ENCODE measurements around the gene DZIP1.

DZIP1 gene

GRCh38 chr13:95636853-95637252 lies 7.7 kb downstream of the DZIP1 start:
- Histone ChIP-seq H3K36me3 (ENCODE audit: insufficient read depth, low read length) (peaks cover 53% of the 10 kb centered on the region), H2AFZ (ENCODE audit: low read depth, low read length) (no peak overlapping the region), H3K4me3 (ENCODE audit: low read length) (no peak overlapping the region), H3K27me3 (ENCODE audit: insufficient read depth, low read length) (no peaks in the 10 kb centered on the region), H3K4me1 (ENCODE audit: insufficient read depth, low read length) (peaks cover 8% of the 10 kb centered on the region), H3K9me3 (ENCODE audit: low read length) (peaks cover 9% of the 10 kb centered on the region)

GRCh38 chr13:95630593-95630992 lies 13.9 kb downstream of the DZIP1 start:
- Histone ChIP-seq H3K4me3 (ENCODE audit: low read length) (no peak overlapping the region), H3K4me1 (ENCODE audit: insufficient read depth, low read length) (peaks cover 8% of the 10 kb centered on the region), H2AFZ (ENCODE audit: low read depth, low read length) (no peak overlapping the region), H3K36me3 (ENCODE audit: insufficient read depth, low read length) (peaks cover 75% of the 10 kb centered on the region), H3K27me3 (ENCODE audit: insufficient read depth, low read length) (no peaks in the 10 kb centered on the region), H3K9me3 (ENCODE audit: low read length) (peaks cover 2% of the 10 kb centered on the region)

GRCh38 chr13:95629071-95629470 lies 15.4 kb downstream of the DZIP1 start:
- Histone ChIP-seq H3K4me1 (ENCODE audit: insufficient read depth, low read length) (peaks cover 8% of the 10 kb centered on the region), H2AFZ (ENCODE audit: low read depth, low read length) (no peak overlapping the region), H3K4me3 (ENCODE audit: low read length) (no peak overlapping the region), H3K27me3 (ENCODE audit: insufficient read depth, low read length) (no peaks in the 10 kb centered on the region), H3K36me3 (ENCODE audit: insufficient read depth, low read length) (peaks cover 72% of the 10 kb centered on the region), H3K9me3 (ENCODE audit: low read length) (peaks cover 2% of the 10 kb centered on the region)

DNA sequence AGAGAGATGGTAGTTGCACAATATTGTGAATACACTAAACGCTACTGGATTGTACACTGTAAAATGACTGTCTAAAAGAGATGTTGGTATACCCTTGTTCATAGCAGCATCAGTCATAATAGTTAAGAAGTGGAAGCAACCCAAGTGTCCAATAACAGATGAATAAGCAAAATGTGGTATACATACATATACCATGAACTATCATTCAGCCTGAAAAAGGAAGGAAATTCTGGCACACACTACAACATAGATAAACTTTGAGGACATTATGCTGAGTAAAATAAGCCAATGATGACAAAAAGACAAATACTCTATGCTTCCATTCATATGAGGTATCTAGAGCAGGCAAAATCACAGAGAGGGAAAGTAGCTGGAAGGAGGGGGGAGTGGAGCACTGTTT lies 16.0 kb downstream of the DZIP1 start:
- Histone ChIP-seq H3K36me3 (ENCODE audit: insufficient read depth, low read length) (peaks cover 69% of the 10 kb centered on the region), H3K4me1 (ENCODE audit: insufficient read depth, low read length) (peaks cover 8% of the 10 kb centered on the region), H2AFZ (ENCODE audit: low read depth, low read length) (no peak overlapping the region), H3K4me3 (ENCODE audit: low read length) (no peak overlapping the region), H3K27me3 (ENCODE audit: insufficient read depth, low read length) (no peaks in the 10 kb centered on the region), H3K9me3 (ENCODE audit: low read length) (peaks cover 2% of the 10 kb centered on the region)

DNA sequence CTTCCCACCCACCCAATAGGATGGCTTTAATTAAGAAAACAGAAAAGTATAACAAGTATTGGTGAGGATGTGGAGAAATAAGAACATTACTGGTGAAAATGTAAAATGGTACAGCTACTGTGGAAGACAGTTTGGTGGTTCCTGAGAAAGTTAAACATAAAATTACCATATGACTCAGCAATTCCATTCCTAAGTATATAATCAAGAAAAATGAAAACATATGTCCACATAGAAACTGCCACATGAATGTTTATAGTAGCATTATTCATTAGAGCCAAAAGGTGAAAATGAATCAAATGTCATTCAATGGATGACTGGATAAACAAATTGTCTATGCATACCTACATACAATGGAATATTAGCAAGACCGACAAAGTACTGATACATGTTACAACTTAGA lies 16.9 kb downstream of the DZIP1 start:
- Histone ChIP-seq H3K27me3 (ENCODE audit: insufficient read depth, low read length) (no peaks in the 10 kb centered on the region), H3K9me3 (ENCODE audit: low read length) (peaks cover 2% of the 10 kb centered on the region), H3K36me3 (ENCODE audit: insufficient read depth, low read length) (peaks cover 71% of the 10 kb centered on the region), H3K4me3 (ENCODE audit: low read length) (no peak overlapping the region), H3K4me1 (ENCODE audit: insufficient read depth, low read length) (peaks cover 8% of the 10 kb centered on the region), H2AFZ (ENCODE audit: low read depth, low read length) (no peak overlapping the region)

DNA sequence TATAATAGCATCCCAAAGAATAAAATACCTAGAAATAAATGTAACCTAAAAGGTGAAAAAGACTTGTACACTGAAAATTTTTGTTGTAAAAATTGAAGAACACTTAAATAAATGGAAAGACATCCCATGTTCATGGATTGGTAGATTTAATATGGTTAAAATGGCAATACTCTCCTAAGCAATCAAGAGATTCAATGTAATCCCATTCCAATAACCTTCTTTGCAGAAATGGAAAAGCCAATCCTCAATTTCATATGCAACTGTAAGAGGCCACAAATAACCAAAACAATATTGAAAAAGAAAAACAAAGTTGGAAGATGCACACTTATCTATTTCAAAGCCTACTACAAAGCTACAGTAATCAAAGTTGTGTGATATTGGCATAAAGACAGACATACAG lies 17.7 kb downstream of the DZIP1 start:
- Histone ChIP-seq H3K4me1 (ENCODE audit: insufficient read depth, low read length) (peaks cover 3% of the 10 kb centered on the region), H3K27me3 (ENCODE audit: insufficient read depth, low read length) (no peaks in the 10 kb centered on the region), H3K36me3 (ENCODE audit: insufficient read depth, low read length) (peaks cover 70% of the 10 kb centered on the region), H3K4me3 (ENCODE audit: low read length) (no peak overlapping the region), H2AFZ (ENCODE audit: low read depth, low read length) (no peak overlapping the region), H3K9me3 (ENCODE audit: low read length) (peaks cover 2% of the 10 kb centered on the region)

DNA sequence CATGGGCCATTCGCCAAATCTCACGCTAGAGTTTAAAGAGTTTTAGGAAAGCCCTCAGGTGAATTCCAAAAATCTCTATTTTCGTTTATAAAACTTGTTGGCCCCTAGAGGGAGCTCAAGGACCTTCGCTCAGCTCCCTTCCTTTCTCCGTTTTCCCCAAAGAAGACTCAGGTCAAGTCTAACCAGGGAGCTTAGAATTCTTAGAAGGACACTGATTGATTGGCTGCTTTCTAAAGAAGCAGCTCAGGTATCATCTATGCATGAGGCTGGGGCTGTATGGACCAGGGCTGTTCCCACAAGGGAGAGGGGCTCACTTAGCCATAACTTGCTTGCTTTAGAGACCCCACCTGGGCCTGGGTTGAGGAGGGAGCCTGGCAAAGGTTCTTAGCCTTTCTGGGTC lies 20.5 kb downstream of the DZIP1 start:
- peaks cover 2% of the 10 kb centered on the region for H3K9me3 ChIP-seq (ENCODE audit: low read length)
- H3K4me1 ChIP-seq (ENCODE audit: insufficient read depth, low read length): peaks cover 5% of the 10 kb centered on the region
- H3K36me3 ChIP-seq (ENCODE audit: insufficient read depth, low read length): peaks cover 69% of the 10 kb centered on the region
- H3K4me3 ChIP-seq (ENCODE audit: low read length): no peak overlapping the region
- no peaks in the 10 kb centered on the region for H3K27me3 ChIP-seq (ENCODE audit: insufficient read depth, low read length)
- H2AFZ ChIP-seq (ENCODE audit: low read depth, low read length): no peak overlapping the region

GRCh38 chr13:95623141-95623540 lies 21.4 kb downstream of the DZIP1 start:
- Histone ChIP-seq H3K4me3 (ENCODE audit: low read length) (no peak overlapping the region), H3K27me3 (ENCODE audit: insufficient read depth, low read length) (no peaks in the 10 kb centered on the region), H3K4me1 (ENCODE audit: insufficient read depth, low read length) (peaks cover 5% of the 10 kb centered on the region), H3K9me3 (ENCODE audit: low read length) (peaks cover 2% of the 10 kb centered on the region), H3K36me3 (ENCODE audit: insufficient read depth, low read length) (peaks cover 60% of the 10 kb centered on the region), H2AFZ (ENCODE audit: low read depth, low read length) (no peak overlapping the region)

- no peak overlapping the region for H2AFZ ChIP-seq (ENCODE audit: low read depth, low read length)
- H3K4me3 ChIP-seq (ENCODE audit: low read length): no peak overlapping the region
- peaks cover 5% of the 10 kb centered on the region for H3K4me1 ChIP-seq (ENCODE audit: insufficient read depth, low read length)
- no peaks in the 10 kb centered on the region for H3K27me3 ChIP-seq (ENCODE audit: insufficient read depth, low read length)
- H3K9me3 ChIP-seq (ENCODE audit: low read length): no peaks in the 10 kb centered on the region
- peaks cover 64% of the 10 kb centered on the region for H3K36me3 ChIP-seq (ENCODE audit: insufficient read depth, low read length)
These were observed 23.5 kb downstream of the DZIP1 start for GRCh38 chr13:95620825-95621498.

DNA sequence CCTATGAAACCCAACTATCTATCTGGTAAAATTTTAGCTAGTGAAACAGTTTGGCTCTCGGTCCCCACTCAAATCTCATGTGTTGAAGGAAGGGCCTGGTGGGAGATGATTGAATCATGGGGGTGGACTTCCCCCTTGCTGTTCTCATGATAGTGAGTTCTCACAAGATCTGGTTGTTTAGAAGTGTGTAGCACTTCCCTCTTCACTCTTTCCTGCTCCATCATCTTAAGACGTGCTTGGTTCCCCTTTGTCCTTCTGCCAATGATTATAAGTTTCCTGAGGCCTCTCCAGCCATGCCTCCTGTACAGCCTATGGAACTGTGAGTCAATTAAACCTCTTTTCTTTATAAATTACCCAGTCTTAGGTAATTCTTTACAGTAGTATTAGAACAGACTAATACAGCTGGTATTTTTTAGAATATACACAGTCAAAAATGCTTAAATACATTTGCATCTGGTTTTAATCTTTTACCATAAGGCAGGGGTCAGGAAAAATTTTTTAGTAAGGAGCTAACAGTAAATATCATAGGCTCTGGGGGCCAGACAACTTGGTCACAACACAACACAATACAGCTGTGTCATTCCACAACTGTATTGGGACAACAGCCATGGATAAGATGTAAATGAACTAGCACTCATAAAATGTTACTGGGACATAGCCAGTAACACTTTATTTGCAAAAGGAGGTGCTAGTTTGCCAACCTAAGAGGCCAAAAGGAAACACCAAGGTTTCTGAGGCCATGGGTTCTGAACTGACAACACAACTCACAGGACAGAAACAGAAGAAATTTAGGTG lies 24.3 kb downstream of the DZIP1 start:
- Histone ChIP-seq H2AFZ (ENCODE audit: low read depth, low read length) (no peak overlapping the region), H3K9me3 (ENCODE audit: low read length) (no peaks in the 10 kb centered on the region), H3K4me1 (ENCODE audit: insufficient read depth, low read length) (peaks cover 5% of the 10 kb centered on the region), H3K4me3 (ENCODE audit: low read length) (no peak overlapping the region), H3K36me3 (ENCODE audit: insufficient read depth, low read length) (peaks cover 70% of the 10 kb centered on the region), H3K27me3 (ENCODE audit: insufficient read depth, low read length) (no peaks in the 10 kb centered on the region)

- Histone ChIP-seq H2AFZ (ENCODE audit: low read depth, low read length) (no peak overlapping the region), H3K36me3 (ENCODE audit: insufficient read depth, low read length) (peaks cover 66% of the 10 kb centered on the region), H3K4me1 (ENCODE audit: insufficient read depth, low read length) (peaks cover 5% of the 10 kb centered on the region), H3K27me3 (ENCODE audit: insufficient read depth, low read length) (no peaks in the 10 kb centered on the region), H3K4me3 (ENCODE audit: low read length) (no peak overlapping the region), H3K9me3 (ENCODE audit: low read length) (no peaks in the 10 kb centered on the region)
These were observed 29.0 kb downstream of the DZIP1 start for GRCh38 chr13:95615539-95615938.

DNA sequence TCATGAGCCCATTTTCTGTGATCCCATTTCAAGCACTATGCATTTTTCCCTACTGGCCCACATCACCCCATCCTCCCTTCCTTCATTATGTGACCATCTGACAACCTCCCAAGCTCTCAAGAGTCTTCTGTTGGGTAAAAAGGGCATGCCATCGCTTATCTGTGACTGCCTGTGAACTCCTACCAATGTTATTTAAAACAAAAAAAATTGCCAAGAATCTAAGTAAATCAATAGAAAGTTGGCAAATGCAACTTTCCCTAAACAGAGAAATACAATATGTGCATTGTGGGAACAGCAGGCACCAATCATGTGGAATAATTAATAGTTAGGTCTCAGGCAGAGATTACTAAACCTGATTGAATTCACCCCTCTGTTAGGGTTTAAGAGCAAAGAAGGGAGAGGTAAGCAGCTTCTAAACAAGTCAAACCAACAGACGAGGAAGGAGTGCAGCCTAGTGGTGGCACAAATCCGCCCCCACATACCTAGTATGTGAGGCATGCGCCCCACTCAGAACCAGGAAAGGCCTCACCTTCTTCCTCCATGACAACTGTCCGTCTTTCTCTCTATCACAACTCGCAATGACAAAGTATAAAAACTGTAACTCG lies 29.8 kb downstream of the DZIP1 start:
- Histone ChIP-seq H2AFZ (ENCODE audit: low read depth, low read length) (no peak overlapping the region), H3K4me3 (ENCODE audit: low read length) (no peak overlapping the region), H3K36me3 (ENCODE audit: insufficient read depth, low read length) (peaks cover 67% of the 10 kb centered on the region), H3K9me3 (ENCODE audit: low read length) (no peaks in the 10 kb centered on the region), H3K4me1 (ENCODE audit: insufficient read depth, low read length) (peaks cover under 1% of the 10 kb centered on the region), H3K27me3 (ENCODE audit: insufficient read depth, low read length) (no peaks in the 10 kb centered on the region)

DNA sequence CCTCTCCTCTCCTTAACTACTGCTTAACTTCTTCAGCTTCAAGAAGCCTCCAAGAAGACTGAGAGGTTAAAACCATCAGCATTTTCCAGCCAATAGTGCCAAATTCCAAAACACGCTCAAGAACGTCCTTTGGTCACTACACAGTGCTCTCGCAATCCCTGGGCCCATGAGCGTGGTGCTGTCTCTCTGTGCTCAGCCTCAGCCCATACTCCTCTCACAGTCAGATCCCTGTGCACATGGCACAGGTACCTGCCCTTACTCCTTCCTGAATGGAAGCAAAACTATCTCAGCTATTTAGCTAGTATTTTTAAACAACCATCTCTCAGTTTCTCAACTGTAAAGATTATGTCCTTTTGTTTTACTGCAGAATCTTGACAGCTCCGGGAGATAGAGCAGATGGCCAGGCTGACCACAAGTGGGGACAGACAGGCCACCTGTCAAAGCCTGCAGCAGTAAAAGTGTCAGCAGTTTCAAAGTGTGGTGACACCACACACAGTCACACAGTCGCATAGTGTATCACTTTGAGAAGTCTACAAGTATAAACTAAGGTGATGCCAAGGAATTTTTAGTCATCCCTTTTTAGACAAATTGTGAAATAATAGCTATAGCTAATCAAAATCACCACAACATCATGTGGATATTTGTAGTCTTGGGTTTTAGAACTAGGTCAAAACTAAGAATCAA lies 35.7 kb downstream of the DZIP1 start:
- H3K4me1 ChIP-seq (ENCODE audit: insufficient read depth, low read length): no peaks in the 10 kb centered on the region

More for the DNA sequence above, 35.7 kb downstream of the DZIP1 start:
- Histone ChIP-seq H3K9me3 (ENCODE audit: low read length) (no peaks in the 10 kb centered on the region), H2AFZ (ENCODE audit: low read depth, low read length) (no peak overlapping the region), H3K27me3 (ENCODE audit: insufficient read depth, low read length) (no peaks in the 10 kb centered on the region), H3K36me3 (ENCODE audit: insufficient read depth, low read length) (peaks cover 70% of the 10 kb centered on the region), H3K4me3 (ENCODE audit: low read length) (no peak overlapping the region)
